Fibroblast of peridontal ligament (primary cell): ENCODE measurements around the gene DEGS2.
"Not testable (repeated sequence)": the region's sequence is repeated elsewhere in the genome, so short reads cannot be mapped to it uniquely, and the experiment has no call there.

ENCODE experiments used
- DNase-seq: peaks from one replicate; pipeline ENCODE4 v3.0.0-alpha.2; 2010; ENCODE audit errors: extremely low read depth

DEGS2 gene

GRCh38 chr14:100178691-100179090 lies 19.2 kb upstream of the DEGS2 start:
- no peak for DNase-seq

- no peak for DNase-seq
These were observed 17.4 kb upstream of the DEGS2 start for GRCh38 chr14:100176811-100177327.

GRCh38 chr14:100173353-100173752 lies 13.9 kb upstream of the DEGS2 start:
- DNase-seq: no peak

- no peak for DNase-seq
These were observed 13.4 kb upstream of the DEGS2 start for GRCh38 chr14:100172811-100173210.

GRCh38 chr14:100170880-100171279 lies 11.4 kb upstream of the DEGS2 start:
- no peak for DNase-seq

GRCh38 chr14:100168506-100168905 lies 9.1 kb upstream of the DEGS2 start:
- no peak for DNase-seq

GRCh38 chr14:100165831-100166440 lies 6.5 kb upstream of the DEGS2 start:
- no peak for DNase-seq

GRCh38 chr14:100165376-100165775 lies 5.9 kb upstream of the DEGS2 start:
- DNase-seq: no peak

- no peak for DNase-seq
These were observed 1.1 kb upstream of the DEGS2 start for GRCh38 chr14:100160534-100160916.

- DNase-seq: no peak
These were observed 554 bp upstream of the DEGS2 start for GRCh38 chr14:100159865-100160533.

- no peak for DNase-seq
These were observed 815 bp downstream of the DEGS2 start for GRCh38 chr14:100158566-100159093.

- DNase-seq: not testable (repeated sequence)
These were observed 1.8 kb downstream of the DEGS2 start for GRCh38 chr14:100157548-100158232.

GRCh38 chr14:100156776-100157175 lies 2.7 kb downstream of the DEGS2 start:
- DNase-seq: no peak

GRCh38 chr14:100155756-100156616 lies 3.5 kb downstream of the DEGS2 start:
- peak; percentile 18 for DNase-seq

- peak; percentile 28 for DNase-seq
These were observed 4.3 kb downstream of the DEGS2 start for GRCh38 chr14:100155049-100155621.

- DNase-seq: no peak
These were observed 5.9 kb downstream of the DEGS2 start for GRCh38 chr14:100153560-100153959.

GRCh38 chr14:100152091-100152490 lies 7.4 kb downstream of the DEGS2 start:
- DNase-seq: no peak

- no peak for DNase-seq
These were observed 8.4 kb downstream of the DEGS2 start for GRCh38 chr14:100150932-100151587.

GRCh38 chr14:100149851-100150611 lies 9.4 kb downstream of the DEGS2 start:
- DNase-seq: no peak
